Esophagus squamous epithelium (tissue), 4 donors: ENCODE results near the gene TCOF1.

Experiments
- POLR2A ChIP-seq, 4 donors: fragments of 450-650 bp; IDR thresholded peaks; one replicate each; pipeline ENCODE4 v1.6.1; 2017; ENCODE audit warnings: antibody characterized with exemption in 4 of 4, mild to moderate bottlenecking in 4 of 4, moderate library complexity in 3 of 4
- TF ChIP-seq, protein P1 (sequence below), 6 experiments: fragments of 450-650 bp in 4 of 6; fragments of 200-600 bp in 2 of 6; sonication (generic) in 2 of 6; IDR thresholded peaks; one replicate each; pipeline ENCODE4 v1.5.1; 2016 to 2019; ENCODE audit warnings: antibody characterized with exemption in 6 of 6, mild to moderate bottlenecking in 4 of 6, moderate library complexity in 4 of 6

DNA sequence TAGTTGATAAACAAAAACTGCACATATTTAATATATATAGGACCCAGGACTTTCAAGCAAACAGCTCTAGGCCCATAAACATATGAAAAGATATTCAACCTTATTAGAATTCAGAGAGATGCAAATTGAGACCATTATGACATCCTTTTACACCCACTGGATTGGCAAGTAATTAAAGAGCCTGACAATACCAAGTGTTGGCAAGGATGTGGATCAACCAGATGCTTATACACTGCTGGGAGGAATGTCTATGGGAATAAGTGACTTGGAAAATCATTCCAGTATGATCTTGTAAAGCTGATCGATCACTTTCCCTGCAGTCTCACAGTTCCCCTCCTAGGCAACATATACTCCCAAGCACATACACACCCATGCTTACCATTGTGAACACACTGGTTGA lies 15.5 kb upstream of the TCOF1 start:
- TF ChIP-seq, protein P1, sequence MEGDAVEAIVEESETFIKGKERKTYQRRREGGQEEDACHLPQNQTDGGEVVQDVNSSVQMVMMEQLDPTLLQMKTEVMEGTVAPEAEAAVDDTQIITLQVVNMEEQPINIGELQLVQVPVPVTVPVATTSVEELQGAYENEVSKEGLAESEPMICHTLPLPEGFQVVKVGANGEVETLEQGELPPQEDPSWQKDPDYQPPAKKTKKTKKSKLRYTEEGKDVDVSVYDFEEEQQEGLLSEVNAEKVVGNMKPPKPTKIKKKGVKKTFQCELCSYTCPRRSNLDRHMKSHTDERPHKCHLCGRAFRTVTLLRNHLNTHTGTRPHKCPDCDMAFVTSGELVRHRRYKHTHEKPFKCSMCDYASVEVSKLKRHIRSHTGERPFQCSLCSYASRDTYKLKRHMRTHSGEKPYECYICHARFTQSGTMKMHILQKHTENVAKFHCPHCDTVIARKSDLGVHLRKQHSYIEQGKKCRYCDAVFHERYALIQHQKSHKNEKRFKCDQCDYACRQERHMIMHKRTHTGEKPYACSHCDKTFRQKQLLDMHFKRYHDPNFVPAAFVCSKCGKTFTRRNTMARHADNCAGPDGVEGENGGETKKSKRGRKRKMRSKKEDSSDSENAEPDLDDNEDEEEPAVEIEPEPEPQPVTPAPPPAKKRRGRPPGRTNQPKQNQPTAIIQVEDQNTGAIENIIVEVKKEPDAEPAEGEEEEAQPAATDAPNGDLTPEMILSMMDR (IDR thresholded peaks at IDR 0.05): no peak
- no peak for TF ChIP-seq POLR2A (IDR thresholded peaks at IDR 0.05)
